ENCODE measurements around the gene DHRS1.
A peak's percentile ranks its signal among the peaks of the same experiment; 100 is the strongest.

DHRS1 gene

GRCh38 chr14:24283796-24284460 is 15.7 kb downstream of the DHRS1 start:
- DNase-seq (ENCODE audit: low read depth in 2 of 2, low spot score in 1 of 2) = no peak

GRCh38 chr14:24282736-24283135 is 16.8 kb downstream of the DHRS1 start:
- DNase-seq (ENCODE audit: low read depth in 2 of 2, low spot score in 1 of 2) = no peak

GRCh38 chr14:24281636-24282035 is 17.9 kb downstream of the DHRS1 start:
- DNase-seq (ENCODE audit: low read depth in 2 of 2, low spot score in 1 of 2) = no peak

DNA sequence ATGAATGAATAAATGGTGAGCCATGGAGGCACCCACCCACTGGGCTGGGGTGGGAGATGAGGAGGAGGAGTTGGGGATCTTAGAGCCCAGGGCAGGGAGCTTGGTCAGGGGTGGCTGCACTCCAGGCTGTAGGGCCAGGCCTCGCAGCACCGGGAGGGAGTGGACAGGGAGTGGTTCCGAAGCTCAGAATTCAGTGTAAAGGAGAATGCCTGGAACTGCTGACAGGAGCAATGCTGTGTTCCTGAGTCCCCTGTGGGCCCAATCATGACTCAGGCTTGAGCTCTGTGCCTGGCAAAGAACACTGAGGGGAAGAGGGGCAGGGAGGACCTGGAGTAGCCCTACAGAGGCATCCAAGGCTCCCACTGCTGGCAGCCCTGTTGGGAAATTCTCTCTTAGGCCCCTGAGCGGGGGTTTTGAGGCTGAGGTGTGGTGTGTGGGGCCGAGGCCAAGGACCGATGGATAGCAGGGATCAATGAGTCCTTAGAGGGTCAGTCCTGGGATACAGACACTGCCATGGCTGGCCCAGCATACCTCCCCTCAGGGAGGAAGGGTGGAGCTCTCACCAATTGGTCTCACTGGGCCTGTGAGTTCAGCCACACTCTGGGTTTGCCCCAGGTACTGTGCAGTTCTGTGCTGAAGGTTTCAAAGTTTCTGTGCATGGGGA is 18.7 kb downstream of the DHRS1 start:
- DNase-seq (ENCODE audit: low read depth in 2 of 2, low spot score in 1 of 2) = no peak

GRCh38 chr14:24279301-24280186 is 20.0 kb downstream of the DHRS1 start:
- no peak for DNase-seq (ENCODE audit: low read depth in 2 of 2, low spot score in 1 of 2)

DNA sequence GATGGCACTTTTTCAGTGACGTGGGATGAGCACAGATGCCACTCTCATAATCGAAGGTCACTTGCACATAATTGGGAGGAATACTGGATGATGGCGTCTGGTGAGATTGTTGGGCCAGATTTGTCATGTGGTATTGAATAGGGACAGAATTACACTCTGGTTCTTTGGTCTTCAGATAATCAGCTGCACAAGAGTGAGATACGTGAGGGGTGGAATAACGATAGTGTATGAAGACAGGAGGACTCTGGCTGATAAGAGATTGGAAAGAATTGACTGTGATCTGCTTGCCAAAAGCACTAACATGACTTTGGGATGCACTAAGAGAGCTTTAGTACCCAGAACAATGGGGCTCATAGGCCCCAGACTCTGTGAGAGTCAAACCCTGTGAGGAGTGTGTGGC is 21.2 kb downstream of the DHRS1 start:
- DNase-seq (ENCODE audit: low read depth in 2 of 2, low spot score in 1 of 2) = no peak

GRCh38 chr14:24277606-24278321 is 21.8 kb downstream of the DHRS1 start:
- no peak for DNase-seq (ENCODE audit: low read depth in 2 of 2, low spot score in 1 of 2)

DNA sequence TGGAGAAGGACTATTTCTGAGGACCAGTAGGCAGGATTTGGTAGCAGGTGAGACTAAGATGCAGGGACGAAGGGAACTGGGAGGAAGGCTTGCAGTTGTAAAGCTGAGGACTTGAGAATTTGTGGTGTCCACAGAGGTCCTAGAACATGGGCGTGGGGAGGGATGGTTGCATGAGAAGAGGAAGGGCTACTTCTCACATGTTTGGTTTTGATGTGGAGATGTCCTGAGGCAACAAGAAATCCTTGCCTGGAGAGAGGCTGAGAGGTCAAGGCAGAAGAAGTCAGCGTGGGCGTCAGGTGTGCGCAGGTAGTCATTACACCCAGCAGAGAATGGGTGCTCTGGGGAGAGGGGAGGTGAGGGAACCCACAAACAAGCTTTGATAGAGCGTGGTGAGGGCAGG is 22.5 kb downstream of the DHRS1 start:
- DNase-seq (ENCODE audit: low read depth in 2 of 2, low spot score in 1 of 2) = no peak

- no peak for DNase-seq (ENCODE audit: low read depth in 2 of 2, low spot score in 1 of 2)
Observed at GRCh38 chr14:24274101-24274543, 25.5 kb downstream of the DHRS1 start.

DNA sequence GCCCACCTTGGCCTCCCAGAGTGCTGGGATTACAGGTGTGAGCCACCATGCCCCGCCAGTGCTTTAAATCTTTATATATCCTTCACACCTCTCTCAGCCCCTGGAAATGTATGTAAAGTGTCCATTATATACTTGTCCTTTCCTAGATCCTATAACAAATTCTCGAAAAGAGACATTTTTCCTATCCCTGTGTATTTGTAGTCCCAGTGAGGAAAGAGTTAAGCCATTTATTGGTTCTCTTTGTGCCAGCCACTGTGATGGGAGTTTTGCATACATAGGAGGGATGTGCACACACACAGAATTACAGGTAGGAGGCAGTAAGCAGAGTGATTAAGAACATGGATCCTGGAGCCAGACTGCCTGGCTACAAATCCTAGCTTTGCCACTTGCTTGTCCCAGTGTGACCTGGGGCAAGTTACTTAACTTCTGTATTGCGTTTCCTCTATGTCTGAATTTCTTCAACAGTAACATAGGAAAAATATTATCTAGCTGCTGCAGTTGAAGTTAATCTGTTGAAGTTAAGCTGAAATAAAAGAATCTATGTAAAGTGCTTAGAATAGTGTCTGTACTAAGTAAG is 26.1 kb downstream of the DHRS1 start:
- DNase-seq (ENCODE audit: low read depth in 2 of 2, low spot score in 1 of 2) = no peak

DNA sequence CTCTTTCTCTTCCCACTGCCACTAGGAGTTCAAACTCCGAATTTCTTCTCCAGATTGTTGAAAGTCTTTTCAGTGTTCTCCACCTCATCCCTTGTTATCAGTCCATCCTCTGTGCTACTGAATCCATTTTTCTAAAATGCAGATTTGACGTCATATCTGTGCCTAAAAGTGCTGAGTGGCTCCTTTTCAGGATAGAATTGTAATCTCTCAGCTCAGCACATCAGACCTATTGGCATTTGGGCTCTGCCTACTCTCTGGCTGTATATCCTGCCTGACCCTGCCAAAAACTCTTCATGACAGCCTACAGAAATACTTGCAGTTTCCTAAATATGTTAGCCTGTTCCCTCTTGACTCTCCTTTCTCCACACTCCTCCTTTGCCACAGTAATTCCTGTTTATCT is 27.1 kb downstream of the DHRS1 start:
- no peak for DNase-seq (ENCODE audit: low read depth in 2 of 2, low spot score in 1 of 2)

DNA sequence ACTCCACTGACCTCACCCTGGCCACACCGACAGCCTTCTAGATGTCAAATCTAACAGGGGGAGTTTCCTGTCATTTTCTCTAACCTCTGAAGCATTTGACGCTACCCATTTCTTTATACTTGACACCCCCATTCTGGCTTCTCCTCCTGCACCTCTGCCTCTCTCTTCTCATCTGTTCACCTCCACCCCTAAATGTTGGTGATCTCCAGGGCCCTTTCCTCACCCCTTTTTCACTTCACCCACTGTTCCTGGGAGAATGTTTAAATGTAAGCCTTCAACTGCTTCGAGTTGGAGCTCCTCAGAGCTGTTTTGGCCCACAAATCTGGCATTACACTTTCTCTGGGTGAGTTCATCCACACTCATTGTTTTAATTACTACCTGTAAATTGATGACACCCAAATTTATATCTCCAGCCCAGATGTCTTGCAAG is 27.7 kb downstream of the DHRS1 start:
- no peak for DNase-seq (ENCODE audit: low read depth in 2 of 2, low spot score in 1 of 2)

GRCh38 chr14:24271134-24271833 is 28.3 kb downstream of the DHRS1 start, which contains the start of gene RABGGTA:
Gene RABGGTA (minus strand): TSS chr14:24271597. CDS start chr14:24271115, 482 bp downstream.
- peak; percentile 67 to 79 for DNase-seq (ENCODE audit: low read depth in 2 of 2, low spot score in 1 of 2)

DNA sequence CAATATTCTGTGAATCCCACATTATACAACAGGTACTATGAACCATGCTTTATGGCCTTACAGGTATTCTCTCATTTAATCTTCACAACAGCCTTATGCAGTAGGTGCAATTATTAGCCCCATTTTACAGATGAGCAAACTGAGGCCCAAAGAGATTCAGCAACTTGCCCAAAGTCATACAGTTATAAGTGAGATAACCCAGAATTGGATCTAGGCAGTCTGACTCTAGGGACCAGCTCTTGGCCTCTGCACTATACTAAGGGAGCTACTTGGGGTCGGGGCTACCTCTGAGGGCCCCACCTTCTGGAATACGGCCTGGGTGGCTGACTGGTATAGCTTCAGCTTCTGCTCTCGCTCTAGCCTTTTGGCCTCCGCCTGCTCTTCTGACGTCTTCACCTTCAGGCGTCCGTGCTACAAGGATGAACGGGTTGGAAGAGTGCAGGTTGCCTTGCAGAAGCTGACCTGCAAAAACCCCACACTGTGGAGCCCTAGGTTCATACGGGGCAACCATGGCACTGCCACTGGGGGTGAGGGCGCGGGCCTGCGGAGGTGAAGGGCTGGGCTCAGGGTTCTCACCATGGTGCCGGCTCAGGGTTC is 28.9 kb downstream of the DHRS1 start:
- no peak for DNase-seq (ENCODE audit: low read depth in 2 of 2, low spot score in 1 of 2)

GRCh38 chr14:24269910-24270536 is 29.6 kb downstream of the DHRS1 start:
- DNase-seq (ENCODE audit: low read depth in 2 of 2, low spot score in 1 of 2) = no peak

- no peak for DNase-seq (ENCODE audit: low read depth in 2 of 2, low spot score in 1 of 2)
Observed at GRCh38 chr14:24269368-24269767, 30.2 kb downstream of the DHRS1 start.

DNA sequence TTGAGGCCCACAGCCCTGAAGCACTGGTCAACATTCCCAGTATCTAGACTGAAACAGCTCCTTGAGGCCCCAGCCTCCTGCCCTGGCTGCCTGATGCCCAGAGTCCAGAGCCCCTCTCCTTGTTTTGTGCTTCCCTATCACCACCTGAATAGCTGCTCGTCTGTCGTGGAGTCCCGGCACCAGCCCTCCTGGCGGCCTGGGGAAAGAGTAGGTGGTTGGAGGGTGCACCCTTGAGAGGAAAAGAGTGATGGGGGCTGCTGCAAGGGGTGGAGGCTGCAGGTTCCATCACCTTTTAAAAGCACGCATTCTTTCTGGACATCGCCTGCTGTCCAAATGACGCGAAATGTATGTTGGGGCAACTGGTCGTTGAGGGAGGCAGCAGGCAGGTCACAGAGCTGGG is 31.4 kb downstream of the DHRS1 start:
- DNase-seq (ENCODE audit: low read depth in 2 of 2, low spot score in 1 of 2) = no peak

DNA sequence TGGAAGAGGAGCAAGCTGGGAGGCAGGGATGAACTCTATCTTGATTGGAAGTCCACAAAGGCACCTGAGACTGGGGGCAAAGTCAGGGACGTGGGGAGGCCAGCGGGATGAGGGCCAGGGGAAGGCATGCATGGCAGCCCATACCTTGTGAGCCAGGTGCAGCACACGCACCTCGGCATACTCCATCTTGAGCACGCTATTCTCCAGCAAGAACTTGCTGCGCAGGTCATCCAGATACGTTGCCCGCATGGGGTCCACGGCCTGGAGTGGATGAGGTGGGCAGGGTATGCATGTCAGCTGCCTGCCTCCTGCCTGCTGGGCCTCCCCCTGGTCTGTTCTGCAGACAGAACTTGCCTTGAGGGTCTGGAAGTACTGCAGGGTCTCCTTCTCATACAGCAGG is 32.1 kb downstream of the DHRS1 start:
- no peak for DNase-seq (ENCODE audit: low read depth in 2 of 2, low spot score in 1 of 2)
